ENCODE results near the gene FHIT. TPM values are rescaled to one million over a fixed set of nuclear protein-coding genes. Genes with fewer than 3 reads are reported as not detected.

Gene FHIT
- total RNA-seq, 1 donor from 2014 or later: 10.2 TPM

GRCh38 chr3:60765776-60766175 is 485.5 kb downstream of the FHIT start:
- DNase-seq (ENCODE audit: low spot score): no peak
- no peak for ATAC-seq
- intact Hi-C loops (cut with DNase I): no loop called here

- ATAC-seq (no peak), DNase-seq (ENCODE audit: low spot score) (no peak)
- intact Hi-C loops (cut with DNase I): no loop called here
These were observed 486.4 kb downstream of the FHIT start for GRCh38 chr3:60764870-60765269.

- no peak for DNase-seq (ENCODE audit: low spot score)
- intact Hi-C loops (cut with DNase I): no loop called here
- ATAC-seq: no peak
These were observed 491.1 kb downstream of the FHIT start for GRCh38 chr3:60760145-60760544.

- no peak for ATAC-seq
- no peak for DNase-seq (ENCODE audit: low spot score)
- intact Hi-C loops (cut with DNase I): no loop called here
These were observed 491.8 kb downstream of the FHIT start for GRCh38 chr3:60759439-60759838.

- ATAC-seq: no peak
- DNase-seq (ENCODE audit: low spot score): no peak
- intact Hi-C loops (cut with DNase I): no loop called here
These were observed 492.4 kb downstream of the FHIT start for GRCh38 chr3:60758831-60759230.

- intact Hi-C loops (cut with DNase I): no loop called here
- DNase-seq (ENCODE audit: low spot score) (no peak), ATAC-seq (no peak)
These were observed 493.1 kb downstream of the FHIT start for GRCh38 chr3:60758171-60758570.

GRCh38 chr3:60757724-60758123 is 493.5 kb downstream of the FHIT start:
- ATAC-seq: no peak
- no peak for DNase-seq (ENCODE audit: low spot score)
- intact Hi-C loops (cut with DNase I): no loop called here

- intact Hi-C loops (cut with DNase I): no loop called here
- no peak for DNase-seq (ENCODE audit: low spot score)
- no peak for ATAC-seq
These were observed 494.8 kb downstream of the FHIT start for GRCh38 chr3:60756241-60757030.

GRCh38 chr3:60755094-60755493 is 496.2 kb downstream of the FHIT start:
- ATAC-seq: no peak
- no peak for DNase-seq (ENCODE audit: low spot score)
- intact Hi-C loops (cut with DNase I): no loop called here

GRCh38 chr3:60754617-60755016 is 496.6 kb downstream of the FHIT start:
- ATAC-seq: no peak
- DNase-seq (ENCODE audit: low spot score): no peak
- intact Hi-C loops (cut with DNase I): no loop called here

GRCh38 chr3:60752809-60753208 is 498.4 kb downstream of the FHIT start:
- intact Hi-C loops (cut with DNase I): no loop called here
- no peak for DNase-seq (ENCODE audit: low spot score)
- ATAC-seq: no peak

GRCh38 chr3:60746695-60747416 is 504.4 kb downstream of the FHIT start:
- intact Hi-C loops (cut with DNase I): no loop called here
- ATAC-seq (no peak), DNase-seq (ENCODE audit: low spot score) (no peak)

- intact Hi-C loops (cut with DNase I): no loop called here
These were observed 505.1 kb downstream of the FHIT start for GRCh38 chr3:60746043-60746638.

GRCh38 chr3:60743631-60744164 is 507.6 kb downstream of the FHIT start:
- DNase-seq (ENCODE audit: low spot score): no peak
- peak; percentile 75 for ATAC-seq
- intact Hi-C loops (cut with DNase I): no loop called here

More at GRCh38 chr3:60746043-60746638, 505.1 kb downstream of the FHIT start:
- ATAC-seq: no peak
- DNase-seq (ENCODE audit: low spot score): no peak

GRCh38 chr3:60742606-60743145 is 508.6 kb downstream of the FHIT start:
- intact Hi-C loops (cut with DNase I): no loop called here
- DNase-seq (ENCODE audit: low spot score) (no peak), ATAC-seq (peak; percentile 82)

GRCh38 chr3:60737633-60738399 is 513.4 kb downstream of the FHIT start:
- DNase-seq (ENCODE audit: low spot score) (no peak), ATAC-seq (no peak)
- intact Hi-C loops (cut with DNase I): no loop called here

GRCh38 chr3:60730371-60730770 is 520.9 kb downstream of the FHIT start:
- intact Hi-C loops (cut with DNase I): no loop called here
- ATAC-seq (no peak), DNase-seq (ENCODE audit: low spot score) (no peak)

- intact Hi-C loops (cut with DNase I): no loop called here
- DNase-seq (ENCODE audit: low spot score) (no peak), ATAC-seq (no peak)
These were observed 522.2 kb downstream of the FHIT start for GRCh38 chr3:60729056-60729455.

GRCh38 chr3:60728006-60728405 is 523.2 kb downstream of the FHIT start:
- ATAC-seq: no peak
- intact Hi-C loops (cut with DNase I): no loop called here
- DNase-seq (ENCODE audit: low spot score): no peak

Measured in sciatic nerve (tissue), 2 donors.